ENCODE measurements around the gene ERN1.

DNA sequence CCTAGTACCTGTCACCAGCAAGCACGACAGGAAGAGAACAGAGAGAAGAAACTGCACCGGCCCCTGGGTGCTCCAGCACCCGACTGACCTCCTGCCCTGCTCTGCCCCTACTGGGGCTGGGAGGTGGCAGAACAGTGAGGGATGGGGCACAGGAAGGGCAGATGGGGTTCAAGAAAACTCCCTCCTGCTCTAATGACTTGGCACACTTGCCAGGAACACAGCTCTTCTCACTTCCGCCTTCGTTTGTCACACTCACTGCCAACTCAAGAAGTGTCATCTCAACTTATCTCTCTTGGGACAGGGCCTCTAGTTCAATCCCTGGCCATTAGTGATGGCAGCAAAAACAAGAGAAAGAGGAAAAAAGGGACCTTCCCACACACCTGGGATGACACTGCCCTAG lies 66.9 kb downstream of the ERN1 start:
- TF ChIP-seq, protein P1, sequence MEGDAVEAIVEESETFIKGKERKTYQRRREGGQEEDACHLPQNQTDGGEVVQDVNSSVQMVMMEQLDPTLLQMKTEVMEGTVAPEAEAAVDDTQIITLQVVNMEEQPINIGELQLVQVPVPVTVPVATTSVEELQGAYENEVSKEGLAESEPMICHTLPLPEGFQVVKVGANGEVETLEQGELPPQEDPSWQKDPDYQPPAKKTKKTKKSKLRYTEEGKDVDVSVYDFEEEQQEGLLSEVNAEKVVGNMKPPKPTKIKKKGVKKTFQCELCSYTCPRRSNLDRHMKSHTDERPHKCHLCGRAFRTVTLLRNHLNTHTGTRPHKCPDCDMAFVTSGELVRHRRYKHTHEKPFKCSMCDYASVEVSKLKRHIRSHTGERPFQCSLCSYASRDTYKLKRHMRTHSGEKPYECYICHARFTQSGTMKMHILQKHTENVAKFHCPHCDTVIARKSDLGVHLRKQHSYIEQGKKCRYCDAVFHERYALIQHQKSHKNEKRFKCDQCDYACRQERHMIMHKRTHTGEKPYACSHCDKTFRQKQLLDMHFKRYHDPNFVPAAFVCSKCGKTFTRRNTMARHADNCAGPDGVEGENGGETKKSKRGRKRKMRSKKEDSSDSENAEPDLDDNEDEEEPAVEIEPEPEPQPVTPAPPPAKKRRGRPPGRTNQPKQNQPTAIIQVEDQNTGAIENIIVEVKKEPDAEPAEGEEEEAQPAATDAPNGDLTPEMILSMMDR (IDR thresholded peaks at IDR 0.05), result no peak
- TF ChIP-seq POLR2A (IDR thresholded peaks at IDR 0.05), result no peak

Measured in Peyer's patch (tissue), 4 donors.